Measurements from ENCODE around the gene TRIO. TPM values are rescaled to one million over a fixed set of nuclear protein-coding genes. Genes with fewer than 3 reads are reported as not detected.

TRIO gene
- total RNA-seq, 1 experiment from 2014 or later: 211 TPM

- H3K9ac ChIP-seq (ENCODE audit: low read length): peak overlapping the region; percentile 57
These were observed 122.4 kb downstream of the TRIO start for GRCh38 chr5:14265570-14265969.

DNA sequence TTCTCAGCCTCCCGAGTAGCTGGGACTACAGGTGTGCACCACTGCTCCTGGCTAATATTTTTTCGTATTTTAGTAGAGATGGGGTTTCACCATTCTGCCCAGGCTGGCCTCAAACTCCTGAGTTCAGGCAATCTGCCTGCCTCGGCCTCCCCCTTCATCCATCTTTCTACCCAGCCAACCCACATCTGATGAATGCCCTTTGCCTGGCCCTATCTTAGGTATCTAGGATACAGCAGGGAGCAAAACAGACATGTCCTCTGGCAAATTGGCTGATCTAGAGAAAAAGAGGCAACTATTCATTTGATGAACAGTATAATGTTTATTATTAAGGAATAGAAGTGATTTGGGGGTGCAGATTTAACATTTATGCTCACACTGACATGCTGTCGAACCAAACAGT is 123.0 kb downstream of the TRIO start:
- peak overlapping the region; percentile 41 for H3K9ac ChIP-seq (ENCODE audit: low read length)
- ChIA-PET POLR2A (ENCODE audit: unreplicated experiment) (interaction anchor here (0.7 kb wide), 1 partner anchor 98 kb away, joined by 11 read pairs; no protein-coding TSS in a partner anchor), CTCF (no interaction called here)
- ATAC-seq (no peak), DNase-seq (peak; percentile 26)
- peaks cover 96% of the 10 kb centered on the region for H3K79me2 ChIP-seq (ENCODE audit: low read length)
- H3K4me2 ChIP-seq (ENCODE audit: low read length): peak overlapping the region; percentile 88
- H3K9me3 ChIP-seq (ENCODE audit: low read length): no peaks in the 10 kb centered on the region
- H2AFZ ChIP-seq (ENCODE audit: low read length): no peak overlapping the region
- H3K4me1 ChIP-seq (ENCODE audit: insufficient read depth, low read length): peaks cover 81% of the 10 kb centered on the region
- no TSS peak for BruUV-seq (replicated peaks)
- H3F3A ChIP-seq (ENCODE audit: low read length, unreplicated experiment): peaks cover 37% of the 10 kb centered on the region
- H3K36me3 ChIP-seq (ENCODE audit: low read depth, low read length): peaks cover 7% of the 10 kb centered on the region
- no peaks in the 10 kb centered on the region for H3K27me3 ChIP-seq (ENCODE audit: low read length)
- peak overlapping the region; percentile 96 for H3K27ac ChIP-seq (ENCODE audit: low read length)
- H3K4me3 ChIP-seq (ENCODE audit: low read length): peak overlapping the region; percentile 58; the same call in 1 of the 2 replicates
- TF ChIP-seq EZH2phosphoT487 (IDR thresholded peaks at IDR 0.05; ENCODE audit: borderline replicate concordance, low read length): no peak
- TF ChIP-seq EZH2 (IDR thresholded peaks at IDR 0.05; ENCODE audit: low read length, unreplicated experiment): no peak
- TF ChIP-seq, protein P1, sequence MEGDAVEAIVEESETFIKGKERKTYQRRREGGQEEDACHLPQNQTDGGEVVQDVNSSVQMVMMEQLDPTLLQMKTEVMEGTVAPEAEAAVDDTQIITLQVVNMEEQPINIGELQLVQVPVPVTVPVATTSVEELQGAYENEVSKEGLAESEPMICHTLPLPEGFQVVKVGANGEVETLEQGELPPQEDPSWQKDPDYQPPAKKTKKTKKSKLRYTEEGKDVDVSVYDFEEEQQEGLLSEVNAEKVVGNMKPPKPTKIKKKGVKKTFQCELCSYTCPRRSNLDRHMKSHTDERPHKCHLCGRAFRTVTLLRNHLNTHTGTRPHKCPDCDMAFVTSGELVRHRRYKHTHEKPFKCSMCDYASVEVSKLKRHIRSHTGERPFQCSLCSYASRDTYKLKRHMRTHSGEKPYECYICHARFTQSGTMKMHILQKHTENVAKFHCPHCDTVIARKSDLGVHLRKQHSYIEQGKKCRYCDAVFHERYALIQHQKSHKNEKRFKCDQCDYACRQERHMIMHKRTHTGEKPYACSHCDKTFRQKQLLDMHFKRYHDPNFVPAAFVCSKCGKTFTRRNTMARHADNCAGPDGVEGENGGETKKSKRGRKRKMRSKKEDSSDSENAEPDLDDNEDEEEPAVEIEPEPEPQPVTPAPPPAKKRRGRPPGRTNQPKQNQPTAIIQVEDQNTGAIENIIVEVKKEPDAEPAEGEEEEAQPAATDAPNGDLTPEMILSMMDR (conservative IDR thresholded peaks at IDR 0.05; ENCODE audit: low read depth, low read length): no peak
- no peaks in the 10 kb centered on the region for H3K9me2 ChIP-seq (replicated peaks; ENCODE audit: low read length)
- intact Hi-C loops (cut with micrococcal nuclease): no loop called here
- no peaks in the 10 kb centered on the region for H4K20me1 ChIP-seq (ENCODE audit: low read length)

More at GRCh38 chr5:14265570-14265969, 122.4 kb downstream of the TRIO start:
- ChIA-PET POLR2A (ENCODE audit: unreplicated experiment) (interaction anchor here (0.5 to 0.7 kb wide), 3 partner anchors 73 to 117 kb away, joined by 3 to 11 read pairs (median 4); no protein-coding TSS in a partner anchor), CTCF (no interaction called here)
- Histone ChIP-seq H3F3A (ENCODE audit: low read length, unreplicated experiment) (peaks cover 37% of the 10 kb centered on the region), H3K9me3 (ENCODE audit: low read length) (no peaks in the 10 kb centered on the region), H3K4me3 (ENCODE audit: low read length) (peak overlapping the region; percentile 58), H3K4me2 (ENCODE audit: low read length) (peak overlapping the region; percentile 88), H3K27ac (ENCODE audit: low read length) (peak overlapping the region; percentile 96), H4K20me1 (ENCODE audit: low read length) (no peaks in the 10 kb centered on the region), H2AFZ (ENCODE audit: low read length) (no peak overlapping the region), H3K4me1 (ENCODE audit: insufficient read depth, low read length) (peaks cover 76% of the 10 kb centered on the region), H3K27me3 (ENCODE audit: low read length) (no peaks in the 10 kb centered on the region), H3K36me3 (ENCODE audit: low read depth, low read length) (peaks cover under 1% of the 10 kb centered on the region; the same call in 1 of the 2 replicates), H3K79me2 (ENCODE audit: low read length) (peaks cover 96% of the 10 kb centered on the region), H3K9me2 (replicated peaks; ENCODE audit: low read length) (no peaks in the 10 kb centered on the region)
- TF ChIP-seq EZH2phosphoT487 (IDR thresholded peaks at IDR 0.05; ENCODE audit: borderline replicate concordance, low read length): no peak
- no peak for TF ChIP-seq EZH2 (IDR thresholded peaks at IDR 0.05; ENCODE audit: low read length, unreplicated experiment)
- TF ChIP-seq, protein P1 (conservative IDR thresholded peaks at IDR 0.05; ENCODE audit: low read depth, low read length): no peak
- DNase-seq (peak; percentile 98), ATAC-seq (peak; percentile 40)
- intact Hi-C loops (cut with micrococcal nuclease): no loop called here
- BruUV-seq (replicated peaks): no TSS peak

GRCh38 chr5:14266686-14267085 is 123.5 kb downstream of the TRIO start:
- TF ChIP-seq EZH2phosphoT487 (IDR thresholded peaks at IDR 0.05; ENCODE audit: borderline replicate concordance, low read length) (no peak), EZH2 (IDR thresholded peaks at IDR 0.05; ENCODE audit: low read length, unreplicated experiment) (no peak)
- TF ChIP-seq, protein P1 (conservative IDR thresholded peaks at IDR 0.05; ENCODE audit: low read depth, low read length): no peak
- peaks cover 96% of the 10 kb centered on the region for H3K79me2 ChIP-seq (ENCODE audit: low read length)
- no peak overlapping the region for H3K4me3 ChIP-seq (ENCODE audit: low read length)
- H3K9me3 ChIP-seq (ENCODE audit: low read length): no peaks in the 10 kb centered on the region
- H3K9me2 ChIP-seq (replicated peaks; ENCODE audit: low read length): no peaks in the 10 kb centered on the region
- no TSS peak for BruUV-seq (replicated peaks)
- intact Hi-C loops (cut with micrococcal nuclease): loop anchor here (1.0 kb wide), 1 partner anchor 123 kb away; the partner anchor contains the start of gene TRIO
- H3K36me3 ChIP-seq (ENCODE audit: low read depth, low read length): peaks cover 12% of the 10 kb centered on the region
- no peak for ATAC-seq
- ChIA-PET CTCF (no interaction called here), POLR2A (ENCODE audit: unreplicated experiment) (no interaction called here)
- H3K4me1 ChIP-seq (ENCODE audit: insufficient read depth, low read length): peaks cover 81% of the 10 kb centered on the region
- DNase-seq: peak; percentile 23
- peak overlapping the region; percentile 96 for H3K27ac ChIP-seq (ENCODE audit: low read length)
- H3K4me2 ChIP-seq (ENCODE audit: low read length): peak overlapping the region; percentile 88
- no peaks in the 10 kb centered on the region for H3K27me3 ChIP-seq (ENCODE audit: low read length)
- peaks cover 37% of the 10 kb centered on the region for H3F3A ChIP-seq (ENCODE audit: low read length, unreplicated experiment)
- no peaks in the 10 kb centered on the region for H4K20me1 ChIP-seq (ENCODE audit: low read length)
- H2AFZ ChIP-seq (ENCODE audit: low read length): no peak overlapping the region
- H3K9ac ChIP-seq (ENCODE audit: low read length): peak overlapping the region; percentile 41
